Measurements from ENCODE around the gene ATRNL1.

The ATRNL1 gene

DNA sequence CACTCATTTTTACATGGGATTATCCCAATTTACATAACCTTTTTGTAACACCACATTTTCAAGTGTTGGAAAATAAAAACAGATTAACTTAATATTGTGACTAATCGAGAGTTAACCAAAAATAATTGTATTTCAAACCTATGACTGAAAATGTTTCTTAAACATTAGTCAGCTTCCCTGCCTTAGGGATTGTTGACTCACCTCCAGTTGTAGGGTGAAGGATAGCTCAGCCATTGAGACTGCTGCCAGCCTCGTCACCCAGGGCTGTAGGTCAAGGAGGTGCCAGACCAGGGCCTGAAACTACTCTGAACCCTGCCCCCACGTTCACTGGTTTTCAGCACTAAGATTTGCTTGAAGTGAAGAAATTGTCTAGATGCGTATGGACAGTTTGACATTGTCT is 828.6 kb downstream of the ATRNL1 start:
- H3K9me3 Mint-ChIP-seq = peaks cover 37% of the 10 kb centered on the region
- no peaks in the 10 kb centered on the region for H3K36me3 Mint-ChIP-seq (ENCODE audit: insufficient read depth)
- H3K27me3 Mint-ChIP-seq = no peaks in the 10 kb centered on the region
- no peaks in the 10 kb centered on the region for H3K4me1 Mint-ChIP-seq
- DNase-seq (ENCODE audit: low spot score in 2 of 2) = no peak
- ATAC-seq (replicated peaks; ENCODE audit: extremely low read depth, poor library complexity, severe bottlenecking) = no peak
- H3K4me3 Mint-ChIP-seq = no peak overlapping the region
- H3K27ac Mint-ChIP-seq (ENCODE audit: low read depth) = no peak overlapping the region

DNA sequence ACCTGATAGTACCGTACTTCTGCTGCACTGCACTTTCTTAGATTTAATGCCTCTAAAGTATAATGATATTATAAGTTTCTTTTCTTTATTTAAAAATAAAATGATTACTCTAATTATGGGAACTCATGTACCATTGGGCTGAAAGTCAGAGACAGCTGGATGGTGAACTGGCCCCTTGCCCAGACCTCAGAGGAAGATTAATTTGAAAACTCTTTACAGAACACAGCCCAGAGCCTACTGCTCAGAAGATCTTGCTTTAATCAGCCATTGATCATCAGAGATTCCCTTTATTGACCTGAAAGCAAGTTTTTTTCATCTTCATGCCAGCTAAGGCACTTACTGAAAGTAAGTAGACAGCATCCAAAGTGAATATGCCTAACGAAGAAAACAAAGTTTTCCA is 838.1 kb downstream of the ATRNL1 start:
- no peaks in the 10 kb centered on the region for H3K27me3 Mint-ChIP-seq
- no peaks in the 10 kb centered on the region for H3K36me3 Mint-ChIP-seq (ENCODE audit: insufficient read depth)
- no peaks in the 10 kb centered on the region for H3K4me1 Mint-ChIP-seq
- H3K27ac Mint-ChIP-seq (ENCODE audit: low read depth) = no peak overlapping the region
- H3K9me3 Mint-ChIP-seq = peaks cover 24% of the 10 kb centered on the region
- no peak for DNase-seq (ENCODE audit: low spot score in 2 of 2)
- H3K4me3 Mint-ChIP-seq = no peak overlapping the region
- no peak for ATAC-seq (replicated peaks; ENCODE audit: extremely low read depth, poor library complexity, severe bottlenecking)

DNA sequence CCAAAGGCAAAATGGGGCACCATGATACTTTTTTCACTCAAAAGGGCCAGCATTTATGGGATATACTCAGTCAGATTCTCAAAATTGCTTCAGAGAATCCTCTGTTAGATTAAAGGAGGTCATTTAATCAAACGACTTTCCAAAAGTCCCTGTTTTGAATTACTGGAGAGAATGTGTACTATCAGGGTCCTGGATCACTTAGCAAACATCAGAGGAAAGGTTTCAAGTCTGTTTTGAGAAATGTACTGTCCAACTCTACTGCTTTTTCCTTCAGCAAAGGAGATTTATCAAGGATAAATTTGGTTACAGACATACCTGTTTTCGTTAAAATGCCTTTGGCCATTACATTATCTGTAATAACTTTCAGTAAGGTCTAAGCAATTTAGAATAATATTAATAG is 838.9 kb downstream of the ATRNL1 start:
- Mint-ChIP-seq H3K36me3 (ENCODE audit: insufficient read depth) (no peaks in the 10 kb centered on the region), H3K4me3 (no peak overlapping the region), H3K27ac (ENCODE audit: low read depth) (no peak overlapping the region), H3K9me3 (peaks cover 23% of the 10 kb centered on the region), H3K27me3 (no peaks in the 10 kb centered on the region), H3K4me1 (no peaks in the 10 kb centered on the region)
- no peak for ATAC-seq (replicated peaks; ENCODE audit: extremely low read depth, poor library complexity, severe bottlenecking)
- DNase-seq (ENCODE audit: low spot score in 2 of 2) = no peak

DNA sequence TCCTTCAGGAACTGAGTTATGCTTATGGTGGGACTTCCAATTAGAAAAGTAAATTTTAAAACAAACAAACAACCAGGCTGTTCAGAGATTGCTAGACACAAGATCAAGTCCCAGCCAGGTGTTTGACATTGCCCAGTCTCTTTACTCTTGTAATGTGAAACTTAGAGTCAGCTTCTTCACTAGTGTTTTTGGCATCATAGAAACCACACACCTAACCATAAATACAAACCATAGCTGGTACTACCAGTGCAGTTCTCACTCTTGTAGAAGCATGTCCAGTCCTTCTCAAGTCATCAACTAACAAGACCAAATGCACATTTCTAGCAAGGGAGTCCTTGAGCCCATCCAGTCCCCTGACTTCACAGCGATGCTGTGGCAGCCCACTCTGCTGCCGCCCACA is 839.9 kb downstream of the ATRNL1 start:
- no peak for ATAC-seq (replicated peaks; ENCODE audit: extremely low read depth, poor library complexity, severe bottlenecking)
- Mint-ChIP-seq H3K4me1 (no peaks in the 10 kb centered on the region), H3K27me3 (no peaks in the 10 kb centered on the region), H3K27ac (ENCODE audit: low read depth) (no peak overlapping the region), H3K9me3 (peaks cover 24% of the 10 kb centered on the region), H3K4me3 (no peak overlapping the region), H3K36me3 (ENCODE audit: insufficient read depth) (no peaks in the 10 kb centered on the region)
- DNase-seq (ENCODE audit: low spot score in 2 of 2) = no peak

DNA sequence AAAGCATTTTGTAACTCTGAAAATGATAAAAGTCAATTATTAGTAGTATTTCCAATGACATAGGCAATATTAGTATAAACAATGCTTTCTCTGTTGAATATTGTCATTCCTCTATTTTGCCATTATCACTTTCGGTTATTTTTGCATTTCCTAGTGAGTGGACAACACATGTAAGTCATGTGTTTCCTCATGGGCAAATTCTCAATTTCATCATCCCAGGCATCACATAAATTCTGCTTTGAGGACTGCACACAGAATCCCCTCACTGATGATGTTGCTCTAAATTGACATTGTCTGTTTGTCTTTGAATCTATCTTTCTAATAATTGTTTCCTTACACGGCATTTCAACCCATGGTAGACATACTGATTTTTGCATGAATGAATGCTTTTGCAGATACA is 842.6 kb downstream of the ATRNL1 start:
- Mint-ChIP-seq H3K27ac (ENCODE audit: low read depth) (no peak overlapping the region), H3K27me3 (no peaks in the 10 kb centered on the region), H3K4me1 (no peaks in the 10 kb centered on the region), H3K36me3 (ENCODE audit: insufficient read depth) (no peaks in the 10 kb centered on the region), H3K9me3 (peaks cover 24% of the 10 kb centered on the region), H3K4me3 (no peak overlapping the region)
- DNase-seq (ENCODE audit: low spot score in 2 of 2) = no peak
- ATAC-seq (replicated peaks; ENCODE audit: extremely low read depth, poor library complexity, severe bottlenecking) = no peak

DNA sequence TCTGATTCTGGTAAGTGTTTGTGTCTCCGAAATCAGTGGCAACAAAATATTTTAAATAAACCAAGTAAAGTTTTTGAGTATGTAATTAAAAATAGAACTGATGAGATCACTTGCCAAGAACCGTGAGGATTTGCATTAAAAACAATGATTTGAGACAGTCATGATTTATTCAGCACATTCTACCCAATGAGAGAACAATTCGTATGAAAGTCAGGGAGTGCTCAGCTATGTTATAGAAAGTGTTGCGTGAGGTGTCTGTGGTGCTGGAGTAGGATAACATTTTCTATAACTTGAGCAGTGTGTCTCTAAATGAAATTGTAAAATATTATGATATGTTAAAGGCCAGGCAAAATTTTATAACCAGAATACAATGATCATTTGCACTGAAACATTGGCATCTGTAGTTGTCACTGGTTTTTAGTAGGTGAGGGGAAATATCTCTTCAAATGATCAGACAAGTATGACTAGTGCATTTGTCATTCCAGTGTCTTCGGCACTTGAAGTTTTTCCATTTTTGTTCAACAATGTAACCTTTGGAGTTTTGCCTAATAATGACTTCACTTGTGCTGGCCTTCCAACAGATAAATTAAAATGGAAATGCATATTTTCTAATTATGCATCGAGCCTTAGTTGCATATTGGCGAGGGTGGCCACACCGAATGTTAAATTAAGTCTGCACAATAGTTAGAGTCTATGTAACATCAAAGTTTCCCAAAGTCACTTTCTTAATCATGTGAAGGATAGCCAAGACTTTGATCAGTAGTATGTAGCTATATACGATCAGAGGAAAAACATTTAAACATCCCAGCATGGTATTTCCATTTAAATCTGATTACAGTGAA is 844.0 kb downstream of the ATRNL1 start:
- H3K9me3 Mint-ChIP-seq = peaks cover 19% of the 10 kb centered on the region
- no peak overlapping the region for H3K27ac Mint-ChIP-seq (ENCODE audit: low read depth)
- H3K36me3 Mint-ChIP-seq (ENCODE audit: insufficient read depth) = no peaks in the 10 kb centered on the region
- H3K27me3 Mint-ChIP-seq = no peaks in the 10 kb centered on the region
- ATAC-seq (replicated peaks; ENCODE audit: extremely low read depth, poor library complexity, severe bottlenecking) = no peak
- no peak overlapping the region for H3K4me3 Mint-ChIP-seq
- no peaks in the 10 kb centered on the region for H3K4me1 Mint-ChIP-seq
- no peak for DNase-seq (ENCODE audit: low spot score in 2 of 2)

DNA sequence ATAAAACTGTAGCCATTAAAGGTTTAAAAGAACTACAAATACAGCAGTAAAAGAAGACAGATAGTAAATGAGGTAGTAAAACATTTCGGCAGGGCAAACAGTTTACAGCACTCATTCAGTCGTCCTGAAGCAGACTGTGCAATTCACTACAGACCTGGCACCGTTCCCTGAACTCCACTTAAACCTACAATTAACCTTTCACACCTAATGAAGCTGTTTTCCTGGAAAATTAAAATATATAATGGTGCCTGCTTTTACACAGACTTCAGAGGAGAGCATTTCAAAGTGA is 844.5 kb downstream of the ATRNL1 start:
- DNase-seq (ENCODE audit: low spot score in 2 of 2) (no peak), ATAC-seq (replicated peaks; ENCODE audit: extremely low read depth, poor library complexity, severe bottlenecking) (no peak)
- Mint-ChIP-seq H3K36me3 (ENCODE audit: insufficient read depth) (no peaks in the 10 kb centered on the region), H3K9me3 (peaks cover 19% of the 10 kb centered on the region), H3K27ac (ENCODE audit: low read depth) (no peak overlapping the region), H3K27me3 (no peaks in the 10 kb centered on the region), H3K4me1 (no peaks in the 10 kb centered on the region), H3K4me3 (no peak overlapping the region)

DNA sequence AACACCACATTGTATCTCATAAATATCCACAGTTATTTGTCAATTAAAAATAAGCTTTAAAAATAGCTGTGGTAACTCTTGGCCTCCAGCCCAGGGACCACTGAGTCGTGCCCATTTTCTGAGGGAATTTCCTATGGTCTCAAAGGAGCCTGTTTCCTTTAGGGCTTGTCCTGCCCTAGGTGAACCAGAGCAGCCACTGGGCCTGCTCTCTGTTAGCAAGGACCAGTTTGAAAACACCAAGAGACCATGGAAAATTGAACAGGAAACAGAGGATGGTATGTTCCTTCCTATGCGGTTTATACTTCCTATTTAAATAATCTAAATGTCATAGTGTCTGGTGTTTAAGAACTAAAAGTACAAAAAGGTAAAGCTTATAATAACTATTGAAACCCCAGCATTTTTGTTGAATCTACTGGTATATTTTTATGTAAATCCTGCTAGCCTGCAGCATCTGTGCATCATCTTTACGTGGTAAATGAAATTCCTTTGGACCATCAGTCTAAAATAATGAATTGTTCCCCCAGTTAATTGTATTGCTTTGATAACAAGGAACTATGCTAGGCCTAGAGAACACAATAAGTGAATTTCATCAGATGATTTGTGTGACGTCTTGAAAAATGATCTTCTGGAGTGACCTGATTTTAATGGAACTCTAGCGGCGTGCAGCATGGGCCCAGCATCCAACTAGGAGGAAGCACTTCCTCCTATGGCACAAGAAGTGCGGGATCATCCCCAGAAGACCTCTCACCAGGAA is 846.1 kb downstream of the ATRNL1 start:
- no peaks in the 10 kb centered on the region for H3K27me3 Mint-ChIP-seq
- peaks cover 18% of the 10 kb centered on the region for H3K9me3 Mint-ChIP-seq
- H3K4me1 Mint-ChIP-seq = no peaks in the 10 kb centered on the region
- H3K36me3 Mint-ChIP-seq (ENCODE audit: insufficient read depth) = no peaks in the 10 kb centered on the region
- DNase-seq (ENCODE audit: low spot score in 2 of 2) (no peak), ATAC-seq (replicated peaks; ENCODE audit: extremely low read depth, poor library complexity, severe bottlenecking) (no peak)
- H3K27ac Mint-ChIP-seq (ENCODE audit: low read depth) = no peak overlapping the region
- no peak overlapping the region for H3K4me3 Mint-ChIP-seq

DNA sequence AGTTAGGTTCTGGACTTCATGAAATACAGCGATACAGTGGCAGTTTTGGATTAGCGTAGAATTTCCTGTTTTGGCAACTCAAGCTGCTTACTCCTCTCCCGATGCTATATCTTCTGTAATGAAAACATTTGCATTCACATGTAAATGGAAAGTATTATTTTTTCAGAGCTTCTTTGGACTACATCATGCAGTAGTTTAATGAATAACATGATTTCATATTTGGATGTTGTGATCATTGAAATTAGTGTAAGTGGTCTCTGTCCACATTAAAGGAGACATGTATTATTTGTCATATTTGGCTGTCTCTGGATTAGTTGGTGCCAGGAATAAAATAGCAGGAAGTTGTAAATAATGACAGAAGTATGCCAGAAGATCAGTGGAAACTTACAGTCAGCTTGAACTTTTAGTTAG is 848.2 kb downstream of the ATRNL1 start:
- H3K27ac Mint-ChIP-seq (ENCODE audit: low read depth) = no peak overlapping the region
- ATAC-seq (replicated peaks; ENCODE audit: extremely low read depth, poor library complexity, severe bottlenecking) = no peak
- H3K4me3 Mint-ChIP-seq = no peak overlapping the region
- H3K27me3 Mint-ChIP-seq = no peaks in the 10 kb centered on the region
- no peaks in the 10 kb centered on the region for H3K36me3 Mint-ChIP-seq (ENCODE audit: insufficient read depth)
- H3K4me1 Mint-ChIP-seq = no peaks in the 10 kb centered on the region
- H3K9me3 Mint-ChIP-seq = peaks cover 5% of the 10 kb centered on the region
- no peak for DNase-seq (ENCODE audit: low spot score in 2 of 2)

DNA sequence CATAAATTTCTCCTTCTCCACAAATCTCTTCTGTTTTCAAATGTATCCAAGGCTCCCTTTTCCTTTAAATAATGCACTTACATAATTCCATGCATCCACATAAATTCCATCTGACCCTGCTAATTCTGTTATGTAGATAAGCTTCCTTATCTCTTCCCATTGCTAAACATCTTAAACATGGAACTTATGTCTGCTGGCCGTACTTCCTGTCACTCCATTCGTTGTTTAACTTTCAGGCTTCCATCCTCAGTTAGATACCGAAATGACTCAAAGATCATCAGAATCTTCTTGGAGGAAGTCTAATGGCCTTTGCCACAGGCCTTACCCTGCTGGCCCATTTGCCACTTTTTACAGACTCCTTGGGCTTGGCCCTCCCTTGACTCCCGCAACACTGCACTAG is 848.9 kb downstream of the ATRNL1 start:
- Mint-ChIP-seq H3K4me1 (no peaks in the 10 kb centered on the region), H3K4me3 (no peak overlapping the region), H3K36me3 (ENCODE audit: insufficient read depth) (no peaks in the 10 kb centered on the region), H3K27me3 (no peaks in the 10 kb centered on the region), H3K27ac (ENCODE audit: low read depth) (no peak overlapping the region), H3K9me3 (peaks cover under 1% of the 10 kb centered on the region)
- DNase-seq (ENCODE audit: low spot score in 2 of 2) (no peak), ATAC-seq (replicated peaks; ENCODE audit: extremely low read depth, poor library complexity, severe bottlenecking) (no peak)

DNA sequence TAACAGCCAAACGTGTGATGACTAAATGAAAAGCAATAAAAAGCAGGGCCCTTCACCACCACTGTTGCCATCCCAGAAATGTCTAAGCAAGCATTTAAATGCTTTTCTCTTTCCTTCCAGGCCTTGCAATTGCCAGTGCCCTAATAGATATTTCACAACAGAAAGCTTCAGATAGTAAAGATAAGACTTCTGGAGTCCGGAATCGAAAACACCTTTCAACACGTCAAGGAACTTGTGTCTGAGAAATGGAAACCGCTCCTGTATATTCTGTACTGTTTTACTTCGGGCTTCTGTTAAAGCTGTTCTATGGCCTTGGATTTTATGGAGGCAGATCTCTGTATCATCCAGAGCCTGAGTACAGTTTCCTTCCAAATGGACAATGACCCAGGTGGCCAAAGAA is 851.4 kb downstream of the ATRNL1 start:
- Mint-ChIP-seq H3K27ac (ENCODE audit: low read depth) (no peak overlapping the region), H3K9me3 (no peaks in the 10 kb centered on the region)

DNA sequence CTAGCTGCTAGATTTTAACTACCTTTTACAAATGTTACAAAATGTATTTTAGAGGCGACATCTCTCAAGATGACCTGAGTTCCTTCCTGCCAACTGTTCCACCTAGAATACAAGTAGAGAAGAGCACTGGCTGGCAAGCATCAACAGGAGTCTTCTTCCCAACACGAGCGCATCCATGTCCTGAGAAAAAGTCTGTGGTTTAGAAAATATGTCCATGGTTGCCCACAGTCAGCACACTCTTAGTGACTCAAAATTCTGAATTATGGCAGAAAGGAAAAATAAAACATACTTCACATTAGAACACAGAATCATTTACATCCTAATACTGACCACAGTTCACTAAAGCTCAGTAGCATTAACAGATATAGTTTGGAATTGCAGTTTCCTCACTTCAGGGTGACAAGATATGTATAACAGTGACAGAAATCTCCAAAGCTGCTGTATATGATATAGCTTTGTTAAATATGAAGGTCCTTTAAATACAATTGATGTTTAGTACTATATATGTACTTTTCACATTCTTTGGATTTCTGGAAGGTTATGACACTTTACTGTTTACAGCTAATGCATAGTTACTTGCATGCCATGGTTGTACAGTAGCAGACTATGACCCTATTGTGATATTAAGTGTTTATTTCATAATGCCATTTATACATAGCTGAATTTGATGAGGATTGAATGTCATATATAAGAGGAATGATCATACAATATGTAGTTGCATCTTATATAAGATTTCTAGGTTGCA is 852.7 kb downstream of the ATRNL1 start:
- no peak for ATAC-seq (replicated peaks; ENCODE audit: extremely low read depth, poor library complexity, severe bottlenecking)
- no peak for DNase-seq (ENCODE audit: low spot score in 2 of 2)
- no peaks in the 10 kb centered on the region for H3K9me3 Mint-ChIP-seq
- no peaks in the 10 kb centered on the region for H3K27me3 Mint-ChIP-seq
- no peak overlapping the region for H3K4me3 Mint-ChIP-seq
- H3K4me1 Mint-ChIP-seq = no peaks in the 10 kb centered on the region
- no peak overlapping the region for H3K27ac Mint-ChIP-seq (ENCODE audit: low read depth)
- no peaks in the 10 kb centered on the region for H3K36me3 Mint-ChIP-seq (ENCODE audit: insufficient read depth)

More for the DNA sequence above, 851.4 kb downstream of the ATRNL1 start:
- Mint-ChIP-seq H3K4me3 (no peak overlapping the region), H3K4me1 (no peaks in the 10 kb centered on the region), H3K36me3 (ENCODE audit: insufficient read depth) (no peaks in the 10 kb centered on the region), H3K27me3 (no peaks in the 10 kb centered on the region)
- no peak for DNase-seq (ENCODE audit: low spot score in 2 of 2)
- ATAC-seq (replicated peaks; ENCODE audit: extremely low read depth, poor library complexity, severe bottlenecking) = no peak

DNA sequence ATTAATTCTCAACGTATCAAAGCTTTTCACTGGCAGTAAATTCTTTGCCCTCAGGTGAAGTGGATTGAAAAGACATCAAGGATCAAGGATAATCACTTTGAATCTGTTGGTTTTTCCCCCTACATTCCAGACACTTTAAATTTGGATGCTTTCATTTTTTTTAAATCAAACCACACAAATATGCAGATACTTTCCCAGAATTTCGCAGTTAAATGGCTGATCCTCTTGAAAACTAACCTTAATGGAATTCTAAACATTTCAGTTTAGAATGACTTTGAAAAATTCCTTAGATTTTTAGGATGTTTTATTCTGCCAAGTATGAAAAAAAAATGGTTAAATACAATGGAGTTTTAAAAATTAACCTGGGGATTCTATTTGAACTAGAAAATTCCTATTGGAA is 853.9 kb downstream of the ATRNL1 start:
- Mint-ChIP-seq H3K27ac (ENCODE audit: low read depth) (no peak overlapping the region), H3K4me1 (no peaks in the 10 kb centered on the region), H3K36me3 (ENCODE audit: insufficient read depth) (no peaks in the 10 kb centered on the region), H3K9me3 (no peaks in the 10 kb centered on the region), H3K27me3 (no peaks in the 10 kb centered on the region), H3K4me3 (no peak overlapping the region)
- DNase-seq (ENCODE audit: low spot score in 2 of 2) (no peak), ATAC-seq (replicated peaks; ENCODE audit: extremely low read depth, poor library complexity, severe bottlenecking) (no peak)

Data from central memory CD8-positive, alpha-beta T cell (primary cell).